ENCODE measurements around the gene B3GNT8.

- TF ChIP-seq POLR2A (IDR thresholded peaks at IDR 0.05) (no peak), CTCF (IDR thresholded peaks at IDR 0.05) (no peak)
Measured at GRCh38 chr19:41452584-41453275, 25.6 kb upstream of the B3GNT8 start.

Measured in body of pancreas (tissue), 4 donors.